Upper lobe of left lung (tissue), 6 donors: Measurements from ENCODE around the gene KRT4. TPM values are rescaled to one million over a fixed set of nuclear protein-coding genes. Genes with fewer than 3 reads are reported as not detected.

Source experiments
- ATAC-seq, 2 donors: fragments of 200-7000 bp; cut with Tn5 transposase; one replicate each; pipeline ENCODE4 v1.9.1; 2022; ENCODE audit warnings: mild to moderate bottlenecking in 2 of 2, moderate library complexity in 2 of 2; ENCODE audit not compliant: low FRiP score in 2 of 2
- DNase-seq, 2 donors: peaks; one replicate each; pipeline ENCODE4 v3.0.0-alpha.2; 2019 to 2020
- H3K27ac ChIP-seq, 4 donors: fragments of 200-600 bp; sonication (generic); one replicate each; pipeline ENCODE4 v1.5.1; 2016 to 2019
- H3K27me3 ChIP-seq, 4 donors: fragments of 200-600 bp; sonication (generic); one replicate each; pipeline ENCODE4 v1.5.1; 2017 to 2019
- H3K36me3 ChIP-seq, 4 donors: fragments of 200-600 bp; sonication (generic); one replicate each; pipeline ENCODE4 v1.5.1; 2016 to 2019
- H3K4me1 ChIP-seq, 4 donors: fragments of 200-600 bp; sonication (generic); one replicate each; pipeline ENCODE4 v1.5.1; 2018 to 2019
- H3K4me3 ChIP-seq, 4 donors: fragments of 200-600 bp; sonication (generic); one replicate each; pipeline ENCODE4 v1.5.1; 2017 to 2019; ENCODE audit warnings: mild to moderate bottlenecking in 2 of 4, moderate library complexity in 1 of 4
- H3K9me3 ChIP-seq, 4 donors: fragments of 200-600 bp; sonication (generic); one replicate each; pipeline ENCODE4 v1.5.1; 2018 to 2019
- EP300 ChIP-seq, 4 donors: sonication (generic); formaldehyde crosslinking; IDR thresholded peaks; one replicate each; pipeline ENCODE4 v1.5.1; 2017; ENCODE audit warnings: antibody characterized with exemption in 4 of 4, control low read depth in 2 of 4
- POLR2A ChIP-seq, 4 donors: fragments of 450-650 bp; IDR thresholded peaks; one replicate each; pipeline ENCODE4 v1.5.1; 2016 to 2017; ENCODE audit warnings: antibody characterized with exemption in 4 of 4, mild to moderate bottlenecking in 2 of 4
- POLR2AphosphoS5 ChIP-seq, 2 donors: sonication (generic); formaldehyde crosslinking; IDR thresholded peaks; one replicate each; pipeline ENCODE4 v1.5.1; 2017; ENCODE audit warnings: antibody characterized with exemption in 2 of 2
- WGBS, 2 donors: methylation state at CpG; one replicate each; pipeline ENCODE4 v1.1.5; 2017 to 2018; 5-methylcytosine and 5-hydroxymethylcytosine counted together
- total RNA-seq, 6 donors: library from RNA; depleted of rRNA in 4 of 6; stranded (reverse); fragments of >200 nt in 4 of 6; gene quantifications; one replicate each; pipeline versions ENCODE4 v1.1.0 to v1.2.1, GENCODE V29; 2016 to 2021
- TF ChIP-seq, protein P1 (sequence below), 6 experiments: fragments of 450-650 bp in 4 of 6; fragments of 200-600 bp in 2 of 6; sonication (generic) in 2 of 6; IDR thresholded peaks; one replicate each; pipeline ENCODE4 v1.5.1; 2016 to 2019; ENCODE audit warnings: antibody characterized with exemption in 6 of 6
- donor health status: DM: no; HTN: no; CAD: no; lungs with moderate emphysema.
- donor health status: DM: no; HTN: yes; CAD: no; lungs with severe emphysema.

The KRT4 gene
- 10 to 100 TPM in 4 of 6 donors, 1 to 10 TPM in 2; 2.1 to 36.1 (median 15.1) TPM for total RNA-seq

GRCh38 chr12:52813885-52814709 lies at the start of gene KRT4:
Gene KRT4, minus strand, starts transcription at chr12:52814116. Its CDS starts 58 bp downstream, at chr12:52814058.
- DNase-seq (no peak), ATAC-seq (peak; percentile 20 to 88)

GRCh38 chr12:52862023-52862422 lies 48.1 kb upstream of the KRT4 start:
- peaks cover 0 to 9% (median 3%) of the 10 kb centered on the region in 4 donors for H3K4me1 ChIP-seq
- WGBS, 2 donors = 50 to 72% methylated on average over 2 of the region's 2 CpGs
- H3K36me3 ChIP-seq = no peaks in the 10 kb centered on the region

More at GRCh38 chr12:52813885-52814709, at the start of gene KRT4:
- WGBS, 2 donors = 61 to 81% methylated on average over 13 to 15 of the region's 15 CpGs
- Histone ChIP-seq H3K27ac (no peak within 1 kb of the TSS), H3K36me3 (no peaks in the 10 kb centered on the region), H3K4me3 (peak within 1 kb of the TSS in 1 of 4 donors; percentile 16), H3K9me3 (no peaks in the 10 kb centered on the region), H3K4me1 (peaks cover 3 to 25% (median 18%) of the 10 kb centered on the region in 4 donors), H3K27me3 (peaks cover 0 to 5% (median 0%) of the 10 kb centered on the region in 4 donors)
- TF ChIP-seq, protein P1, sequence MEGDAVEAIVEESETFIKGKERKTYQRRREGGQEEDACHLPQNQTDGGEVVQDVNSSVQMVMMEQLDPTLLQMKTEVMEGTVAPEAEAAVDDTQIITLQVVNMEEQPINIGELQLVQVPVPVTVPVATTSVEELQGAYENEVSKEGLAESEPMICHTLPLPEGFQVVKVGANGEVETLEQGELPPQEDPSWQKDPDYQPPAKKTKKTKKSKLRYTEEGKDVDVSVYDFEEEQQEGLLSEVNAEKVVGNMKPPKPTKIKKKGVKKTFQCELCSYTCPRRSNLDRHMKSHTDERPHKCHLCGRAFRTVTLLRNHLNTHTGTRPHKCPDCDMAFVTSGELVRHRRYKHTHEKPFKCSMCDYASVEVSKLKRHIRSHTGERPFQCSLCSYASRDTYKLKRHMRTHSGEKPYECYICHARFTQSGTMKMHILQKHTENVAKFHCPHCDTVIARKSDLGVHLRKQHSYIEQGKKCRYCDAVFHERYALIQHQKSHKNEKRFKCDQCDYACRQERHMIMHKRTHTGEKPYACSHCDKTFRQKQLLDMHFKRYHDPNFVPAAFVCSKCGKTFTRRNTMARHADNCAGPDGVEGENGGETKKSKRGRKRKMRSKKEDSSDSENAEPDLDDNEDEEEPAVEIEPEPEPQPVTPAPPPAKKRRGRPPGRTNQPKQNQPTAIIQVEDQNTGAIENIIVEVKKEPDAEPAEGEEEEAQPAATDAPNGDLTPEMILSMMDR (IDR thresholded peaks at IDR 0.05) = no peak

DNA sequence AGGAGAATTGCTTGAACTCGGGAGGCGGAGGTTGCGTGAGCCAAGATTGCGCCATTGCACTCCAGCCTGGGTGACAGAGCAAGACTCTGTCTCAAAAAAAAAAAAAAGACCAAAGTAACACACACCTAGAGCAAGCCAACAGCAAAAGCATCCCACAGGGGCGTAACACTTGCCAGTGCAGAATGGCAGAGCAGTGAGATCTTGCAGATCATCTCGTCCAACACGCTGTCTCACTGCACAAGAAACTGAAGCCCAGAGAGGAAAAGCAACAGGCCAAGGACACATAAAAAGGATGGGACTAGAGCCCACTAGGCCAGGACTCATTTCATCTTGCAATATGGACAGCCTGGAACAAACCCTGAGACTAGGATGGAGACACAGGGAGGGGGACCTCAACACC lies 47.6 kb upstream of the KRT4 start:
- Histone ChIP-seq H3K9me3 (no peaks in the 10 kb centered on the region), H3K27ac (no peak overlapping the region), H3K4me3 (no peak overlapping the region), H3K4me1 (peaks cover 0 to 7% (median 3%) of the 10 kb centered on the region in 4 donors), H3K36me3 (no peaks in the 10 kb centered on the region), H3K27me3 (no peaks in the 10 kb centered on the region)
- ATAC-seq (no peak), DNase-seq (no peak)
- WGBS, 2 donors = 88 to 96% methylated on average over 7 of the region's 7 CpGs
- TF ChIP-seq POLR2AphosphoS5 (IDR thresholded peaks at IDR 0.05) = no peak
- no peak for TF ChIP-seq EP300 (IDR thresholded peaks at IDR 0.05)
- no peak for TF ChIP-seq POLR2A (IDR thresholded peaks at IDR 0.05)
- TF ChIP-seq, protein P1 (IDR thresholded peaks at IDR 0.05) = no peak

More at GRCh38 chr12:52862023-52862422, 48.1 kb upstream of the KRT4 start:
- H3K27me3 ChIP-seq = no peaks in the 10 kb centered on the region
- no peak overlapping the region for H3K4me3 ChIP-seq
- no peak overlapping the region for H3K27ac ChIP-seq
- ATAC-seq (no peak), DNase-seq (no peak)
- TF ChIP-seq EP300 (IDR thresholded peaks at IDR 0.05) (no peak), POLR2A (IDR thresholded peaks at IDR 0.05) (no peak), POLR2AphosphoS5 (IDR thresholded peaks at IDR 0.05) (no peak)
- TF ChIP-seq, protein P1 (IDR thresholded peaks at IDR 0.05) = no peak
- no peaks in the 10 kb centered on the region for H3K9me3 ChIP-seq

DNA sequence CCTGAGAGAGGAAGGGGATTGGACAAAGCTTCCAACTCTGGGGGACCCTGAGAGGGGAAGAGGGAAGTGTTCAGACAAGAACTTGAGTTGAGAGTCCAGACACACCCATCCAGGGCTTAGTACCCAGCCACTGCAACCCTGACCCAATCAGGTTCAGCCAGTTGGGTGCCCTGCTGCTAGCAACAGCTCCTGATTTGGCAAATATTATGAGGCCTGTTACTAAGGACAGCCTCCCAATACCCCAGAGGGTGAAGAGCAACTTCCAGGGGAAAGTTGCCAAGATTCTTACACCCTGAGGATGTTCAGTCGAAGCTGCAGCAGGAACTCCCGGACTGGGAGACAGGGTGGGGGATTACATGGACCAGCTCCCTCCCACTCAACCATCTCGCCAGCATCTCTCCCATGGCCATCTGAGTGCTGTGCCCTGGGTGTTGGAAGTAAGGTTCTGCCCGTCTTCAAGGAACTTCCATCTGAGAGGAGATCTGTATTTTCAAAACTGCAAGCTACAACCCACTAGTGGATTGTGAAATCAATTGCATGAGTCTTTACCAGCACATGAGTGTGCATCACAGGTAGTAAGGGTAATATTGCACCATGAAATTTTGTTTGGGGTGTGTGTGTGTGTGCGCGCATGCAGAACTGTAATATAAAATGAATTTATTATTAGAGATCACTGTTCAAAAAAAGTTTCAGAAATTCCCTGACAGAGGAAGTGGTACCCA lies 46.3 kb upstream of the KRT4 start:
- Histone ChIP-seq H3K4me3 (no peak overlapping the region), H3K27me3 (no peaks in the 10 kb centered on the region), H3K4me1 (peaks cover 0 to 7% (median 3%) of the 10 kb centered on the region in 4 donors), H3K9me3 (no peaks in the 10 kb centered on the region), H3K36me3 (no peaks in the 10 kb centered on the region), H3K27ac (no peak overlapping the region)
- WGBS, 2 donors = 61 to 68% methylated on average over 3 to 6 of the region's 6 CpGs
- DNase-seq = peak in 1 of 2 donors; percentile 36
- peak; percentile 63 to 80 for ATAC-seq
- TF ChIP-seq EP300 (IDR thresholded peaks at IDR 0.05) (no peak), POLR2AphosphoS5 (IDR thresholded peaks at IDR 0.05) (no peak), POLR2A (IDR thresholded peaks at IDR 0.05) (no peak)
- TF ChIP-seq, protein P1 (IDR thresholded peaks at IDR 0.05) = no peak
